ACC112 (cell line): Measurements from ENCODE around the gene CTIF.

Source experiments
- H2AFZ ChIP-seq: fragments of 200-600 bp; sonication (generic); one replicate; pipeline ENCODE4 v1.6.0; 2017; ENCODE audit warnings: antibody characterized with exemption, low read length; ENCODE audit not compliant: unreplicated experiment
- H3K27ac ChIP-seq: fragments of 200-600 bp; sonication (generic); 2 replicates; pipeline ENCODE4 v1.5.1; 2014; ENCODE audit warnings: low read depth, mild to moderate bottlenecking, antibody characterized with exemption, low read length, moderate library complexity
- H3K27me3 ChIP-seq: fragments of 200-600 bp; sonication (generic); 2 replicates; pipeline ENCODE4 v1.6.1; 2014; ENCODE audit warnings: mild to moderate bottlenecking, antibody characterized with exemption, low read length, moderate library complexity, mixed read lengths; ENCODE audit not compliant: insufficient read depth
- H3K36me3 ChIP-seq: fragments of 200-600 bp; sonication (generic); 2 replicates; pipeline ENCODE4 v1.6.1; 2016; ENCODE audit warnings: mild to moderate bottlenecking, antibody characterized with exemption, low read length, moderate library complexity, mixed read lengths; ENCODE audit not compliant: insufficient read depth
- H3K4me1 ChIP-seq: fragments of 200-600 bp; sonication (generic); one replicate; pipeline ENCODE4 v1.6.1; 2016; ENCODE audit warnings: low read length, mixed read lengths; ENCODE audit not compliant: insufficient read depth, unreplicated experiment, control insufficient read depth
- H3K4me3 ChIP-seq: fragments of 200-600 bp; sonication (generic); 2 replicates; pipeline ENCODE4 v1.5.1; 2014; ENCODE audit warnings: mild to moderate bottlenecking, low read depth, low read length
- H3K79me2 ChIP-seq: fragments of 200-600 bp; sonication (generic); one replicate; pipeline ENCODE4 v1.6.0; 2016; ENCODE audit warnings: low read length; ENCODE audit not compliant: control insufficient read depth, unreplicated experiment, insufficient read depth

Gene CTIF

GRCh38 chr18:48575301-48575657 lies 36.4 kb downstream of the CTIF start:
- Histone ChIP-seq H3K79me2 (peaks cover 60% of the 10 kb centered on the region), H3K4me1 (peaks cover 15% of the 10 kb centered on the region)

GRCh38 chr18:48575658-48576456 lies 37.0 kb downstream of the CTIF start:
- Histone ChIP-seq H3K27ac (no peak overlapping the region), H3K79me2 (peaks cover 65% of the 10 kb centered on the region), H2AFZ (no peak overlapping the region), H3K4me1 (peaks cover 15% of the 10 kb centered on the region), H3K36me3 (peaks cover 9% of the 10 kb centered on the region; the same call in 1 of the 2 replicates), H3K4me3 (no peak overlapping the region), H3K27me3 (no peaks in the 10 kb centered on the region)

More at GRCh38 chr18:48575301-48575657, 36.4 kb downstream of the CTIF start:
- H3K27ac ChIP-seq, result no peak overlapping the region
- peaks cover 9% of the 10 kb centered on the region; the same call in 1 of the 2 replicates for H3K36me3 ChIP-seq
- no peak overlapping the region for H2AFZ ChIP-seq
- H3K4me3 ChIP-seq, result no peak overlapping the region
- H3K27me3 ChIP-seq, result no peaks in the 10 kb centered on the region

- H2AFZ ChIP-seq, result no peak overlapping the region
- no peaks in the 10 kb centered on the region for H3K27me3 ChIP-seq
- peaks cover 66% of the 10 kb centered on the region for H3K79me2 ChIP-seq
- H3K4me1 ChIP-seq, result peaks cover 15% of the 10 kb centered on the region
- no peak overlapping the region for H3K4me3 ChIP-seq
- H3K27ac ChIP-seq, result no peak overlapping the region
- peaks cover 9% of the 10 kb centered on the region; the same call in 1 of the 2 replicates for H3K36me3 ChIP-seq
These were observed 37.6 kb downstream of the CTIF start for GRCh38 chr18:48576457-48576771.

GRCh38 chr18:48577478-48578190 lies 38.8 kb downstream of the CTIF start:
- Histone ChIP-seq H3K4me1 (peaks cover 6% of the 10 kb centered on the region), H2AFZ (no peak overlapping the region), H3K36me3 (peaks cover 9% of the 10 kb centered on the region; the same call in 1 of the 2 replicates), H3K4me3 (no peak overlapping the region), H3K27me3 (no peaks in the 10 kb centered on the region), H3K79me2 (peaks cover 64% of the 10 kb centered on the region), H3K27ac (no peak overlapping the region)

- H3K36me3 ChIP-seq, result peaks cover 9% of the 10 kb centered on the region; the same call in 1 of the 2 replicates
- no peak overlapping the region for H2AFZ ChIP-seq
- peaks cover 59% of the 10 kb centered on the region for H3K79me2 ChIP-seq
- H3K27ac ChIP-seq, result no peak overlapping the region
- H3K4me1 ChIP-seq, result no peaks in the 10 kb centered on the region
- H3K27me3 ChIP-seq, result no peaks in the 10 kb centered on the region
- H3K4me3 ChIP-seq, result no peak overlapping the region
These were observed 39.5 kb downstream of the CTIF start for GRCh38 chr18:48578289-48578688.

- peaks cover 55% of the 10 kb centered on the region for H3K79me2 ChIP-seq
- no peak overlapping the region for H2AFZ ChIP-seq
- no peak overlapping the region for H3K27ac ChIP-seq
- H3K27me3 ChIP-seq, result no peaks in the 10 kb centered on the region
- no peaks in the 10 kb centered on the region for H3K4me1 ChIP-seq
- H3K36me3 ChIP-seq, result peaks cover 9% of the 10 kb centered on the region; the same call in 1 of the 2 replicates
- no peak overlapping the region for H3K4me3 ChIP-seq
These were observed 41.2 kb downstream of the CTIF start for GRCh38 chr18:48580066-48580465.

- H3K4me3 ChIP-seq, result no peak overlapping the region
- no peaks in the 10 kb centered on the region for H3K4me1 ChIP-seq
- no peak overlapping the region for H2AFZ ChIP-seq
- H3K36me3 ChIP-seq, result peaks cover 9% of the 10 kb centered on the region; the same call in 1 of the 2 replicates
- peaks cover 52% of the 10 kb centered on the region for H3K79me2 ChIP-seq
- no peaks in the 10 kb centered on the region for H3K27me3 ChIP-seq
- no peak overlapping the region for H3K27ac ChIP-seq
These were observed 42.0 kb downstream of the CTIF start for GRCh38 chr18:48580782-48581181.

GRCh38 chr18:48581206-48581605 lies 42.4 kb downstream of the CTIF start:
- no peak overlapping the region for H2AFZ ChIP-seq
- H3K79me2 ChIP-seq, result peaks cover 52% of the 10 kb centered on the region
- peaks cover 9% of the 10 kb centered on the region; the same call in 1 of the 2 replicates for H3K36me3 ChIP-seq
- H3K27ac ChIP-seq, result no peak overlapping the region
- no peaks in the 10 kb centered on the region for H3K4me1 ChIP-seq
- no peak overlapping the region for H3K4me3 ChIP-seq
- H3K27me3 ChIP-seq, result no peaks in the 10 kb centered on the region

- peaks cover 52% of the 10 kb centered on the region for H3K79me2 ChIP-seq
- H3K4me3 ChIP-seq, result no peak overlapping the region
- H2AFZ ChIP-seq, result no peak overlapping the region
- no peak overlapping the region for H3K27ac ChIP-seq
- no peaks in the 10 kb centered on the region for H3K27me3 ChIP-seq
- peaks cover 4% of the 10 kb centered on the region; the same call in 1 of the 2 replicates for H3K36me3 ChIP-seq
- H3K4me1 ChIP-seq, result no peaks in the 10 kb centered on the region
These were observed 43.1 kb downstream of the CTIF start for GRCh38 chr18:48581941-48582340.

- Histone ChIP-seq H2AFZ (no peak overlapping the region), H3K4me1 (no peaks in the 10 kb centered on the region), H3K27me3 (no peaks in the 10 kb centered on the region), H3K36me3 (peaks cover 3% of the 10 kb centered on the region; the same call in 1 of the 2 replicates), H3K4me3 (no peak overlapping the region), H3K79me2 (peaks cover 47% of the 10 kb centered on the region), H3K27ac (no peak overlapping the region)
These were observed 44.1 kb downstream of the CTIF start for GRCh38 chr18:48582946-48583345.

- H2AFZ ChIP-seq, result no peak overlapping the region
- H3K79me2 ChIP-seq, result peaks cover 45% of the 10 kb centered on the region
- no peaks in the 10 kb centered on the region for H3K27me3 ChIP-seq
- H3K36me3 ChIP-seq, result no peaks in the 10 kb centered on the region
- no peak overlapping the region for H3K27ac ChIP-seq
- H3K4me1 ChIP-seq, result no peaks in the 10 kb centered on the region
- H3K4me3 ChIP-seq, result no peak overlapping the region
These were observed 44.7 kb downstream of the CTIF start for GRCh38 chr18:48583573-48583972.
